Fibroblast of skin of right quadriceps (primary cell): Measurements from ENCODE around the gene STAT1.

Experiments
- DNase-seq: peaks from one replicate; pipeline ENCODE4 v3.0.0-alpha.2; 2013

Gene STAT1

GRCh38 chr2:191013932-191014652 lies at the start of gene STAT1:
STAT1 (minus strand) TSS chr2:191014171; CDS start chr2:191010003, 4,168 bp downstream.
- DNase-seq, result peak; percentile 93

GRCh38 chr2:191063584-191063983 lies 49.6 kb upstream of the STAT1 start:
- DNase-seq, result no peak

- no peak for DNase-seq
Observed at GRCh38 chr2:191061381-191061980, 47.5 kb upstream of the STAT1 start.

- no peak for DNase-seq
Observed at GRCh38 chr2:191059308-191059707, 45.3 kb upstream of the STAT1 start.

- no peak for DNase-seq
Observed at GRCh38 chr2:191056228-191056627, 42.3 kb upstream of the STAT1 start.

GRCh38 chr2:191053256-191053655 lies 39.3 kb upstream of the STAT1 start:
- no peak for DNase-seq

GRCh38 chr2:191051825-191052778 lies 38.1 kb upstream of the STAT1 start:
- DNase-seq, result peak; percentile 76

- peak; percentile 44 for DNase-seq
Observed at GRCh38 chr2:191051177-191051576, 37.2 kb upstream of the STAT1 start.

- DNase-seq, result peak; percentile 93
Observed at GRCh38 chr2:191050640-191050987, 36.6 kb upstream of the STAT1 start.

- peak; percentile 98 for DNase-seq
Observed at GRCh38 chr2:191049728-191050639, 36.0 kb upstream of the STAT1 start.

- DNase-seq, result peak; percentile 72
Observed at GRCh38 chr2:191048073-191048472, 34.1 kb upstream of the STAT1 start.

- DNase-seq, result peak; percentile 50
Observed at GRCh38 chr2:191045141-191045540, 31.2 kb upstream of the STAT1 start.

- peak; percentile 90 for DNase-seq
Observed at GRCh38 chr2:191043438-191043837, 29.5 kb upstream of the STAT1 start.

- peak; percentile 37 for DNase-seq
Observed at GRCh38 chr2:191041418-191042161, 27.6 kb upstream of the STAT1 start.

GRCh38 chr2:191039616-191040015 lies 25.6 kb upstream of the STAT1 start:
- DNase-seq, result no peak

GRCh38 chr2:191038741-191039140 lies 24.8 kb upstream of the STAT1 start:
- peak; percentile 37 for DNase-seq

- peak; percentile 91 for DNase-seq
Observed at GRCh38 chr2:191038241-191038725, 24.3 kb upstream of the STAT1 start.

GRCh38 chr2:191037351-191037750 lies 23.4 kb upstream of the STAT1 start:
- DNase-seq, result no peak

GRCh38 chr2:191036363-191036762 lies 22.4 kb upstream of the STAT1 start:
- DNase-seq, result no peak

GRCh38 chr2:191032588-191033429 lies 18.8 kb upstream of the STAT1 start:
- DNase-seq, result no peak

- DNase-seq, result no peak
Observed at GRCh38 chr2:191031256-191031655, 17.3 kb upstream of the STAT1 start.
